Measurements from ENCODE around the gene ECHS1. TPM values are rescaled to one million over a fixed set of nuclear protein-coding genes. Genes with fewer than 3 reads are reported as not detected.
A peak's percentile ranks its signal among the peaks of the same experiment; 100 is the strongest.

Gene ECHS1
- polyA plus RNA-seq (2011; rRNA removed) (54.6 and 66.7 TPM in 2 replicates), polyA plus RNA-seq (2017; fragmentation: RNase III; extraction: RNeasy Plus Mini Kit Qiagen cat#74134 plus additional on column Dnase treatment) (132 to 138 TPM (median 133 TPM) in 3 replicates), polyA minus RNA-seq (2011; rRNA and poly(A)+ RNA removed) (49.8 and 54.5 TPM in 2 replicates)
- 97.0 and 107 TPM in 2 replicates for polyA plus RNA-seq (2012; cell fraction: cytosol; rRNA removed)
- polyA plus RNA-seq (2012; cell fraction: nucleus; rRNA removed) = 61.5 and 73.9 TPM in 2 replicates

DNA sequence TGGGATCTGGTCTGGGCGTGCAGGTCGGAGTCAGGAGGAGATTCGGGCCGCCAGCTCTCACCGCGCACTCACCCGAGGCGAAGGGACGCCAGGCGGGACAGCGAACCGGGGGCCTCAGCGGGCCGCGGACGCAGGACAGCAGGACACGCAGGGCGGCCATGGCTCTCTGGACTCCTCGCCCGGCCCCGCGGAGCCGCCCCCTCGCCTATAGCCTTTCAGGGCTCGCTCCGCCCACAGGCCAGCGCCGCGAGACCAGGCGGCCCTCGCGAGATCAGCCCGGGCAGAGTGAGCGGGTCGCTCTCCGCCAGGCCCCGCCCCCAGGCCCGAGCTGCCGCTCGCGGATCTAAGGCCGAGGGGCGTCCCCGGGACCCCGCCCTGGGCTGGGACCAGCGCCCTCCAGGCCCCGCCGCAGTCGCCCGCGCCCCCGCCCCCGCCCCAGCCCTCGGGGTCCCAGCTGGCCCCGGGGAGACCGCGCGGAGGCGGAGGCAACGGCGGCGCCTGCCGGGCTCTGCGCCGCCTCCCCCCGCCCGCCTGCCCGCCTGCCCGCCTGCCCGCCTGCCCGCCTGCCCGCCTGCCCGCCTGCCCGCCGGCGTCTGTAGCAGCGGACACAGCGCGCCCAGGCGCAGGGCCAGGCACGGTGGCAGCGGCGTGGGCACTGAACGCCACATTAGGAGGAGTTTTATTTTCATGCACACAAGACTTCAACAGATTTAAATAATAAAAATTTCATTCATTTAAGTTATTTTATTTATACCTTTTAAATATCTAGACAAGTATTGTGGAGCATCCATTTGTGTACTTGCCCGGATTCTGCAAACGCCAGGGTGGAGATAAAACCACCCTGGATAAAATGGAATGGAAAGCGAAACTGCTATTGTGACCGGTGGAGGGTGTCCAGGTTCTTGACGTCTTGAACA, at the start of gene ECHS1:
ECHS1 (minus strand) TSS at position 181 of the 917 bp plus-strand sequence; CDS start at position 160, 21 bp downstream.
- FAIRE-seq (no peak), ATAC-seq (peak; percentile 95 to 99), DNase-seq (ENCODE audit: low read depth in 1 of 2, low spot score in 1 of 2) (peak; percentile 92 to 96)
- 5% methylated on average over 41 of the region's 89 CpGs for WGBS (ENCODE audit: missing lambda C conversion rate)
- Histone ChIP-seq H3K4me3 (peak within 1 kb of the TSS; percentile 89), H3K4me2 (peak within 1 kb of the TSS; percentile 81), H3K4me1 (peaks cover 17% of the 10 kb centered on the region; the same call in 2 of the 3 replicates), H3K9me3 (no peaks in the 10 kb centered on the region), H3K27ac (peak within 1 kb of the TSS; percentile 90 to 95)
- CTCF ChIA-PET = interaction anchor here (1.1 kb wide), 1 partner anchor 44 kb away, joined by 5 read pairs; no protein-coding TSS in a partner anchor
- POLR2A ChIA-PET = interaction anchor here (0.8 to 1.4 kb wide), 4 partner anchors 8 to 44 kb away, joined by 3 to 8 read pairs (median 4); no protein-coding TSS in a partner anchor
- TF ChIP-seq, protein P1, sequence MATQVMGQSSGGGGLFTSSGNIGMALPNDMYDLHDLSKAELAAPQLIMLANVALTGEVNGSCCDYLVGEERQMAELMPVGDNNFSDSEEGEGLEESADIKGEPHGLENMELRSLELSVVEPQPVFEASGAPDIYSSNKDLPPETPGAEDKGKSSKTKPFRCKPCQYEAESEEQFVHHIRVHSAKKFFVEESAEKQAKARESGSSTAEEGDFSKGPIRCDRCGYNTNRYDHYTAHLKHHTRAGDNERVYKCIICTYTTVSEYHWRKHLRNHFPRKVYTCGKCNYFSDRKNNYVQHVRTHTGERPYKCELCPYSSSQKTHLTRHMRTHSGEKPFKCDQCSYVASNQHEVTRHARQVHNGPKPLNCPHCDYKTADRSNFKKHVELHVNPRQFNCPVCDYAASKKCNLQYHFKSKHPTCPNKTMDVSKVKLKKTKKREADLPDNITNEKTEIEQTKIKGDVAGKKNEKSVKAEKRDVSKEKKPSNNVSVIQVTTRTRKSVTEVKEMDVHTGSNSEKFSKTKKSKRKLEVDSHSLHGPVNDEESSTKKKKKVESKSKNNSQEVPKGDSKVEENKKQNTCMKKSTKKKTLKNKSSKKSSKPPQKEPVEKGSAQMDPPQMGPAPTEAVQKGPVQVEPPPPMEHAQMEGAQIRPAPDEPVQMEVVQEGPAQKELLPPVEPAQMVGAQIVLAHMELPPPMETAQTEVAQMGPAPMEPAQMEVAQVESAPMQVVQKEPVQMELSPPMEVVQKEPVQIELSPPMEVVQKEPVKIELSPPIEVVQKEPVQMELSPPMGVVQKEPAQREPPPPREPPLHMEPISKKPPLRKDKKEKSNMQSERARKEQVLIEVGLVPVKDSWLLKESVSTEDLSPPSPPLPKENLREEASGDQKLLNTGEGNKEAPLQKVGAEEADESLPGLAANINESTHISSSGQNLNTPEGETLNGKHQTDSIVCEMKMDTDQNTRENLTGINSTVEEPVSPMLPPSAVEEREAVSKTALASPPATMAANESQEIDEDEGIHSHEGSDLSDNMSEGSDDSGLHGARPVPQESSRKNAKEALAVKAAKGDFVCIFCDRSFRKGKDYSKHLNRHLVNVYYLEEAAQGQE (IDR thresholded peaks at IDR 0.05) = peak; percentile 98
- TF ChIP-seq, protein P2, sequence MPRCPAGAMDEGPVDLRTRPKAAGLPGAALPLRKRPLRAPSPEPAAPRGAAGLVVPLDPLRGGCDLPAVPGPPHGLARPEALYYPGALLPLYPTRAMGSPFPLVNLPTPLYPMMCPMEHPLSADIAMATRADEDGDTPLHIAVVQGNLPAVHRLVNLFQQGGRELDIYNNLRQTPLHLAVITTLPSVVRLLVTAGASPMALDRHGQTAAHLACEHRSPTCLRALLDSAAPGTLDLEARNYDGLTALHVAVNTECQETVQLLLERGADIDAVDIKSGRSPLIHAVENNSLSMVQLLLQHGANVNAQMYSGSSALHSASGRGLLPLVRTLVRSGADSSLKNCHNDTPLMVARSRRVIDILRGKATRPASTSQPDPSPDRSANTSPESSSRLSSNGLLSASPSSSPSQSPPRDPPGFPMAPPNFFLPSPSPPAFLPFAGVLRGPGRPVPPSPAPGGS (IDR thresholded peaks at IDR 0.05) = peak; percentile 87
- TF ChIP-seq POLR2A (IDR thresholded peaks at IDR 0.05; ENCODE audit: low read length) (peak; percentile 96), ZNF302 (CRISPR knock-in tag; IDR thresholded peaks at IDR 0.05) (no peak), CHD2 (IDR thresholded peaks at IDR 0.05; ENCODE audit: low read length, partially characterized antibody) (peak; percentile 97), PHF8 (IDR thresholded peaks at IDR 0.05; ENCODE audit: borderline replicate concordance, low read depth) (peak; percentile 75; the same call in 1 of the 2 replicates), GATA3 (IDR thresholded peaks at IDR 0.05; ENCODE audit: borderline replicate concordance) (peak; percentile 55), JUN (IDR thresholded peaks at IDR 0.05) (peak; percentile 36 to 93; a peak in 3 of 5 replicates), BHLHE40 (IDR thresholded peaks at IDR 0.05; ENCODE audit: low read depth, low read length) (no peak), RFX5 (IDR thresholded peaks at IDR 0.05) (no peak), JUNB (IDR thresholded peaks at IDR 0.05) (no peak), MAFK (IDR thresholded peaks at IDR 0.05; ENCODE audit: partially characterized antibody) (no peak), RNF2 (IDR thresholded peaks at IDR 0.05; ENCODE audit: borderline replicate concordance, low read depth) (no peak), EHF (CRISPR knock-in tag; IDR thresholded peaks at IDR 0.05) (no peak)

DNA sequence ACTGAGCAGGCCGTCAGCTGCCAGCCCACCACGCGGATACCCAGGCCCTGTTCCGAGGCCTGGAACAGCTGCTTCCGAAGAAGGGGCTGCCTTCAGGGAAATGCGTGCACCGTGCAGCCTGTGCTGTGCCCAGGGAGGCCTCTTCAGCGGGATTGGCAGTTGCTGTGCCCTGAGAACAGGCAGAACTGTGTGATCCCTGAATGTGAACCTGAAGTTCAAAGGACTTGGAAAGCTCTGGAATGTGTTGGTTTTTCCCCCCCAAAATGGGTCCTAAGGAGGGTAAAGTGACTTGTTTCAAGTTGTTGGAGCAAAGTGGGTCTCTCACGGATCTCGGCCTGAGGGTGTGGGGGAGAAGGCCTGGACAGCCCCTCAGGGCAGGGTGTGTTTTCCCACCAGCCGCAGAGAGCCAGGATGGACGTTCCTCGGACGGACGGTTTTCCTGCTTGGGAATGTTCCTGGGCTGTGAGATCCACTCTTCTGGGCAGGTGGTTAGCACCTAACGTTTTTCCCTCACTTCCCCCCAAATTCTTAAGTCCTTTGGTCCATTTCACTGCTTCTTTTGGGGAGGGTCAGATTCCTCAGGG, 49.2 kb upstream of the ECHS1 start:
- POLR2A ChIA-PET = no interaction called here
- no peak overlapping the region for H3K4me3 ChIP-seq
- H3K4me1 ChIP-seq = peaks cover 7% of the 10 kb centered on the region; the same call in 2 of the 3 replicates
- DNase-seq (ENCODE audit: low read depth in 1 of 2, low spot score in 1 of 2) = no peak
- TF ChIP-seq, protein P3, sequence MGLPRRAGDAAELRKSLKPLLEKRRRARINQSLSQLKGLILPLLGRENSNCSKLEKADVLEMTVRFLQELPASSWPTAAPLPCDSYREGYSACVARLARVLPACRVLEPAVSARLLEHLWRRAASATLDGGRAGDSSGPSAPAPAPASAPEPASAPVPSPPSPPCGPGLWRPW (IDR thresholded peaks at IDR 0.05) = no peak
- no peak for TF ChIP-seq EHF (CRISPR knock-in tag; IDR thresholded peaks at IDR 0.05)
- no peak for TF ChIP-seq CBX8 (IDR thresholded peaks at IDR 0.05)
- no peak for TF ChIP-seq ZC3H11A (IDR thresholded peaks at IDR 0.05)
- no peak for TF ChIP-seq HOXB5 (CRISPR knock-in tag; IDR thresholded peaks at IDR 0.05)
- no peak for TF ChIP-seq HOXA7 (CRISPR knock-in tag; IDR thresholded peaks at IDR 0.05)
- no peak for TF ChIP-seq EHMT2 (IDR thresholded peaks at IDR 0.05; ENCODE audit: low read depth)
- no peak for TF ChIP-seq TFCP2L1 (CRISPR knock-in tag; IDR thresholded peaks at IDR 0.05)
- TF ChIP-seq, protein P4, sequence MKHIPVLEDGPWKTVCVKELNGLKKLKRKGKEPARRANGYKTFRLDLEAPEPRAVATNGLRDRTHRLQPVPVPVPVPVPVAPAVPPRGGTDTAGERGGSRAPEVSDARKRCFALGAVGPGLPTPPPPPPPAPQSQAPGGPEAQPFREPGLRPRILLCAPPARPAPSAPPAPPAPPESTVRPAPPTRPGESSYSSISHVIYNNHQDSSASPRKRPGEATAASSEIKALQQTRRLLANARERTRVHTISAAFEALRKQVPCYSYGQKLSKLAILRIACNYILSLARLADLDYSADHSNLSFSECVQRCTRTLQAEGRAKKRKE (CRISPR knock-in tag; IDR thresholded peaks at IDR 0.05; ENCODE audit: low read depth) = no peak
- TF ChIP-seq NR3C1 (IDR thresholded peaks at IDR 0.05) = no peak
- H3K27ac ChIP-seq = no peak overlapping the region
- H3K4me2 ChIP-seq = no peak overlapping the region
- FAIRE-seq = no peak
- ATAC-seq = peak in 1 of 2 experiments; percentile 6; a peak in 3 of 6 replicates
- 90% methylated on average over 14 of the region's 16 CpGs for WGBS (ENCODE audit: missing lambda C conversion rate)
- CTCF ChIA-PET = interaction anchor here (1.2 to 3.8 kb wide), 3 partner anchors 10 to 93 kb away, joined by 4 to 23 read pairs (median 10); no protein-coding TSS in a partner anchor
- H3K9me3 ChIP-seq = no peaks in the 10 kb centered on the region
